Caco-2 (cell line): ENCODE data around the gene TLE2. TPM values are rescaled to one million over a fixed set of nuclear protein-coding genes. Genes with fewer than 3 reads are reported as not detected.

ENCODE experiments used
- BruUV-seq: library from RNA; stranded (reverse); fragments of 400-500 nt; replicated peaks from 2 replicates; lab custom pipeline; 2021; lab: Mats Ljungman, UMichigan
- CTCF ChIA-PET: fragments of 300-600 bp; sonication (Branson Sonifier 250); formaldehyde crosslinking; loops from one replicate; lab custom pipeline; 2022; ENCODE audit warnings: antibody characterized with exemption; lab: Charles Lee
- POLR2A ChIA-PET: fragments of 300-600 bp; sonication (Branson Sonifier 250); formaldehyde crosslinking; loops from one replicate; lab custom pipeline; 2022; ENCODE audit warnings: antibody characterized with exemption; lab: Charles Lee
- DNase-seq, 2 experiments: peaks; one replicate each; pipeline versions ENCODE4 v3.0.0 to v3.0.0-alpha.2; 2020 to 2022
- H3K27me3 ChIP-seq: replicated peaks from 2 replicates; pipeline ENCODE4 v1.6.0; 2011; ENCODE audit warnings: low read length; ENCODE audit not compliant: control insufficient read depth, insufficient read depth
- H3K36me3 ChIP-seq: 2 replicates; pipeline ENCODE4 v1.5.1; 2011; ENCODE audit warnings: low read length; ENCODE audit not compliant: control insufficient read depth, insufficient read depth
- H3K4me1 ChIP-seq: fragments of 250-450 bp; sonication (Bioruptor Pico); 2 replicates; pipeline ENCODE4 v1.5.1; 2020; ENCODE audit warnings: mild to moderate bottlenecking
- H3K4me3 ChIP-seq: 2 replicates; pipeline ENCODE4 v1.5.1; 2011; ENCODE audit warnings: low read depth, mild to moderate bottlenecking, control low read depth, low read length
- H3K9me3 ChIP-seq: fragments of 250-450 bp; sonication (Bioruptor Pico); 2 replicates; pipeline ENCODE4 v1.5.1; 2020; ENCODE audit warnings: mild to moderate bottlenecking, moderate library complexity
- H3K27ac Mint-ChIP-seq: one replicate; pipeline ENCODE4 v1.8.0; 2022; ENCODE audit warnings: mixed read lengths; ENCODE audit not compliant: unreplicated experiment
- H3K27me3 Mint-ChIP-seq: one replicate; pipeline ENCODE4 v1.8.0; 2022; ENCODE audit warnings: mixed read lengths; ENCODE audit not compliant: insufficient read depth, unreplicated experiment
- H3K36me3 Mint-ChIP-seq: one replicate; pipeline ENCODE4 v1.8.0; 2022; ENCODE audit warnings: mild to moderate bottlenecking, mixed read lengths; ENCODE audit not compliant: insufficient read depth, unreplicated experiment
- H3K4me1 Mint-ChIP-seq: one replicate; pipeline ENCODE4 v1.8.0; 2022; ENCODE audit warnings: low read depth, mixed read lengths; ENCODE audit not compliant: unreplicated experiment
- H3K4me3 Mint-ChIP-seq: one replicate; pipeline ENCODE4 v1.8.0; 2022; ENCODE audit warnings: mild to moderate bottlenecking, moderate library complexity, mixed read lengths; ENCODE audit not compliant: unreplicated experiment
- H3K9me3 Mint-ChIP-seq: one replicate; pipeline ENCODE4 v1.8.0; 2022; ENCODE audit warnings: mixed read lengths; ENCODE audit not compliant: unreplicated experiment
- intact Hi-C: fragments of 100-400 bp; cut with micrococcal nuclease; formaldehyde crosslinking; loops from one replicate; pipeline ENCODE4 v1.10.0; 2022; ENCODE audit not compliant: unreplicated experiment
- total RNA-seq: library from RNA; stranded (reverse); gene quantifications from 2 replicates; pipeline ENCODE4 v1.2.3, GENCODE V29; 2022
- TF ChIP-seq, protein P1 (sequence below), 2 experiments: fragments of 200-600 bp in 1 of 2; IDR thresholded peaks; 1 replicate in 1 of 2; 2 replicates in 1 of 2; pipeline versions ENCODE4 v1.5.1 to v1.8.0; 2011 to 2022; ENCODE audit warnings: antibody characterized with exemption in 1 of 2, control low read depth in 1 of 2, inconsistent platforms in 1 of 2, low read depth in 1 of 2, low read length in 1 of 2, mild to moderate bottlenecking in 1 of 2, moderate library complexity in 1 of 2; ENCODE audit not compliant: insufficient read depth in 1 of 2, severe bottlenecking in 1 of 2, unreplicated experiment in 1 of 2

The TLE2 gene
- total RNA-seq, 1 experiment from 2014 or later: 31.3 TPM

DNA sequence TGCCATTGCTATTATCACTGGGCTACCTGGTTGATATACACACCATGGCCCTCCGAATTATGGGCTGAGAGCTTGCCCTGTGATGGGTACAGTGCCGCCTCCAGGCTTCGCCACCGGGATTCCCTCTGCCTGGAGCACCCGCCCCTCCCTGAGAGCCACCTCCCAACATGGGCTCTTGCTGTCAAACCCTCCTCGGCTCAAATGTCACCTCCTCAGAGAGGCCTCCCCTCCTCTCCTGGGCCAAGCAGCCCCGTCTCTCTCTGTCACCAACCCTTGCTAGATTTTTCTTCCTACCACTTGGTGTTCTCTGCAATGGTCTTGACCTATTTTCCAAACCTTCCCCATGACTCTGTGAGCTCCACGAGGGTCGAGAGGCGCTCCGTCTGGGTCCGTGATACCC, 12.2 kb upstream of the TLE2 start:
- no peaks in the 10 kb centered on the region for H3K27me3 ChIP-seq
- BruUV-seq: no TSS peak
- TF ChIP-seq, protein P1, sequence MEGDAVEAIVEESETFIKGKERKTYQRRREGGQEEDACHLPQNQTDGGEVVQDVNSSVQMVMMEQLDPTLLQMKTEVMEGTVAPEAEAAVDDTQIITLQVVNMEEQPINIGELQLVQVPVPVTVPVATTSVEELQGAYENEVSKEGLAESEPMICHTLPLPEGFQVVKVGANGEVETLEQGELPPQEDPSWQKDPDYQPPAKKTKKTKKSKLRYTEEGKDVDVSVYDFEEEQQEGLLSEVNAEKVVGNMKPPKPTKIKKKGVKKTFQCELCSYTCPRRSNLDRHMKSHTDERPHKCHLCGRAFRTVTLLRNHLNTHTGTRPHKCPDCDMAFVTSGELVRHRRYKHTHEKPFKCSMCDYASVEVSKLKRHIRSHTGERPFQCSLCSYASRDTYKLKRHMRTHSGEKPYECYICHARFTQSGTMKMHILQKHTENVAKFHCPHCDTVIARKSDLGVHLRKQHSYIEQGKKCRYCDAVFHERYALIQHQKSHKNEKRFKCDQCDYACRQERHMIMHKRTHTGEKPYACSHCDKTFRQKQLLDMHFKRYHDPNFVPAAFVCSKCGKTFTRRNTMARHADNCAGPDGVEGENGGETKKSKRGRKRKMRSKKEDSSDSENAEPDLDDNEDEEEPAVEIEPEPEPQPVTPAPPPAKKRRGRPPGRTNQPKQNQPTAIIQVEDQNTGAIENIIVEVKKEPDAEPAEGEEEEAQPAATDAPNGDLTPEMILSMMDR (IDR thresholded peaks at IDR 0.05; ENCODE audit: insufficient read depth in 1 of 2, low read depth in 1 of 2, low read length in 1 of 2, severe bottlenecking in 1 of 2, unreplicated experiment in 1 of 2): no peak
- CTCF ChIA-PET: no interaction called here
- DNase-seq: no peak
- no peak overlapping the region for H3K4me3 ChIP-seq
- Mint-ChIP-seq H3K36me3 (peaks cover 8% of the 10 kb centered on the region), H3K27ac (no peak overlapping the region), H3K4me1 (no peaks in the 10 kb centered on the region), H3K27me3 (no peaks in the 10 kb centered on the region), H3K9me3 (no peaks in the 10 kb centered on the region), H3K4me3 (no peak overlapping the region)
- POLR2A ChIA-PET: no interaction called here
- intact Hi-C loops: no loop called here
- no peaks in the 10 kb centered on the region for H3K4me1 ChIP-seq
- no peaks in the 10 kb centered on the region for H3K9me3 ChIP-seq
- no peaks in the 10 kb centered on the region for H3K36me3 ChIP-seq

DNA sequence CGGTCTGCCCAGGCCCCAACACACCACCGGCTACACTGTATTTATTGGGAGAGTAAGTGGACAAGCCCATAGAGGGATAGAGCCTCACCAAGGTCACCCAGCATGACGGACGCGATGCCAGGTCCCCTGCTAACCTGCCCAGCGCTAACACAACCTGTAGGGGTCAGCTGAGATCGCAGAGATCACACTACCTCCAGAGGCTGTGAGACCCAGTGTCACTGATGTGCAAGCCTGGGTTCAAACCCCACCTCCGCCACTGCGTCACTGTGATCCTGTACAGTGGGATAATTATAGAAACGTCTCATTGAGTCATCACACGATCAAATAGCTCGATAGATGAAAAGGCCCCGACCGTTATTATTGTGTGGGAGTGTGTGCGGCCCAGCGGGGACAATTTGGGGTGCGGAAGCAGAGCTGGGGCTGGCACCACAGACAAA, 10.6 kb upstream of the TLE2 start:
- H3K27me3 Mint-ChIP-seq: no peaks in the 10 kb centered on the region
- Histone ChIP-seq H3K4me1 (peaks cover 5% of the 10 kb centered on the region; the same call in 1 of the 2 replicates), H3K36me3 (no peaks in the 10 kb centered on the region), H3K9me3 (no peaks in the 10 kb centered on the region), H3K27me3 (no peaks in the 10 kb centered on the region), H3K4me3 (no peak overlapping the region)
- TF ChIP-seq, protein P1 (IDR thresholded peaks at IDR 0.05; ENCODE audit: insufficient read depth in 1 of 2, low read depth in 1 of 2, low read length in 1 of 2, severe bottlenecking in 1 of 2, unreplicated experiment in 1 of 2): no peak
- H3K9me3 Mint-ChIP-seq: no peaks in the 10 kb centered on the region
- CTCF ChIA-PET: interaction anchor here (0.6 kb wide), 1 partner anchor 61 kb away, joined by 3 read pairs; no protein-coding TSS in a partner anchor
- H3K4me1 Mint-ChIP-seq: peaks cover 3% of the 10 kb centered on the region
- intact Hi-C loops: loop anchor here (5.0 kb wide), 1 partner anchor 87 kb away; no protein-coding TSS in a partner anchor
- H3K36me3 Mint-ChIP-seq: peaks cover 25% of the 10 kb centered on the region
- H3K27ac Mint-ChIP-seq: no peak overlapping the region
- POLR2A ChIA-PET: no interaction called here
- no peak overlapping the region for H3K4me3 Mint-ChIP-seq
- no TSS peak for BruUV-seq
- DNase-seq: no peak

DNA sequence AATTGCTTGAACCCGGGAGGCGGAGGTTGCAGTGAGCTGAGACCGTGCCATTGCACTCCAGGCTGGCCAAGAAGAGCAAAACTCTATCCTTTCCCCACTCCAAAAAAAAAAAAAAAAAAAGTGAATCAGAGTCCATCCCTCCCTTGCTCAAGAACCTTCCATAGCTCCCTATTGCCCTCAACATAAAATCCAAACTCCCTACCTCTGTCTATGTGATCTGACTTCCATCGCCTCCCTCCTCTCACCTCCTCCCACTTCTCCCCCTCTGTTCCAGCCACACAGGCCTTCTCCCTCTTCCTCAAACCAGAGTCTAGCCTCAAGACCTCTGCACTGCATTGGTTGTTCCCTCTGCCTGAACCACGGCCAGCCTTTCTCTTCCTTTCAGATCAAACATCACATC, 10.0 kb upstream of the TLE2 start:
- Mint-ChIP-seq H3K36me3 (peaks cover 26% of the 10 kb centered on the region), H3K9me3 (no peaks in the 10 kb centered on the region), H3K4me1 (peaks cover 9% of the 10 kb centered on the region), H3K27me3 (no peaks in the 10 kb centered on the region), H3K4me3 (no peak overlapping the region), H3K27ac (no peak overlapping the region)
- Histone ChIP-seq H3K4me1 (peaks cover 10% of the 10 kb centered on the region), H3K27me3 (no peaks in the 10 kb centered on the region), H3K9me3 (no peaks in the 10 kb centered on the region), H3K36me3 (no peaks in the 10 kb centered on the region), H3K4me3 (no peak overlapping the region)
- TF ChIP-seq, protein P1 (IDR thresholded peaks at IDR 0.05; ENCODE audit: insufficient read depth in 1 of 2, low read depth in 1 of 2, low read length in 1 of 2, severe bottlenecking in 1 of 2, unreplicated experiment in 1 of 2): no peak
- intact Hi-C loops: loop anchor here (5.0 kb wide), 1 partner anchor 87 kb away; no protein-coding TSS in a partner anchor
- DNase-seq: no peak
- ChIA-PET CTCF (no interaction called here), POLR2A (no interaction called here)
- no TSS peak for BruUV-seq
